AG04449 (cell line): ENCODE results near the gene GLOD5.
A peak's percentile ranks its signal among the peaks of the same experiment; 100 is the strongest.

Experiments
- CTCF ChIA-PET: fragments of 350-600 bp; formaldehyde crosslinking; extraction: SDS; loops from one replicate; lab custom pipeline; 2021; ENCODE audit warnings: antibody characterized with exemption; lab: Yijun Ruan, JAX
- POLR2A ChIA-PET: fragments of 400-600, 350-600 bp; formaldehyde crosslinking; extraction: SDS; loops from one replicate; lab custom pipeline; 2020; ENCODE audit warnings: antibody characterized with exemption, inconsistent platforms; lab: Yijun Ruan, JAX
- DNase-seq: peaks from one replicate; pipeline ENCODE4 v3.0.0-alpha.2; 2010; ENCODE audit warnings: low read depth, low spot score
- H3K4me3 ChIP-seq: 2 replicates; pipeline ENCODE4 v1.5.1; 2011; ENCODE audit warnings: low read depth, mild to moderate bottlenecking, control low read depth, low read length
- TF ChIP-seq, protein P1 (sequence below): IDR thresholded peaks from one replicate; pipeline ENCODE4 v1.5.1; 2011; ENCODE audit warnings: mild to moderate bottlenecking, moderate library complexity, low read length, control low read depth, inconsistent platforms; ENCODE audit not compliant: insufficient read depth; ENCODE audit errors: missing control alignments

The GLOD5 gene

DNA sequence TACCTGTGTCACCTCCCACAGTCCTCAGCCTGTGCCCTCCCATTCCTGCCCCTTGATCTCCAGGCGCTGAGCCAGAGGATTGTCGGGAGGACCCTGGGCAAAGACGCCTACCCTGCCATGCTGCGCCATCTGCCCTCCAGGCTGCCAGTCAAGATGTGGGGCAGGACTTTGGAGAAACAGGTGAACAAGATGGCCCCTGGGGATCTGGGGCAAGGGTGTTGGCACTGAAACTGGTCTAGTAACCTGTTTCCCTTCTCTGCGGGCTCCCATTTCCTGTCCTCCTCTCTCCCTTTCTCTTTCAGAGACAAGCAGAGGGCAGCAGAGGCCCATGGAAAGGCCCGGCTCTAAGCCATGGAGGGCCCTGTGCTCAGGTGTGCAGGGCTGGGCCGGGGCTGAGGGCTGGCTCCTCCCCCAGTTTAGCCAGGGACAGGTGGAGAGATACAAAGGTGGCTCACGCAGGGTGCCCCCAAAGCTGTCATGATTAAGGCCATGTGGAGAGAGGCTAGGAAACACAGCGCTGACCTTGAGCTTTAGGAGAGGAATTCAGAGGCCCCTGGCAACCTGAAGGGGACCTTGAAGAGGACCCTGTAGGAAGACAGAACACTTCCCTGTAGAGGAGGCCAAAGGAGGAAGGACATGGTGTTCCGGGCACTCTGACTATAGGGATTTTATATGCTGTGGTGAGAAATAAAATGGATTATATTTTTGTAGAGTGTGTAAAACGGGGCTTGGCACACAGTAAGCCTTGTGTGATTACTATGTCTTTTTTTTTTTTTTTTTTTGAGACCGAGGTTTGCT is at the start of gene GLOD5:
TSS of gene GLOD5 (plus strand) at position 74 of the 798 bp plus-strand sequence. CDS start at position 118, 44 bp downstream.
- CTCF ChIA-PET = no interaction called here
- POLR2A ChIA-PET = no interaction called here
- DNase-seq = no peak
- TF ChIP-seq, protein P1, sequence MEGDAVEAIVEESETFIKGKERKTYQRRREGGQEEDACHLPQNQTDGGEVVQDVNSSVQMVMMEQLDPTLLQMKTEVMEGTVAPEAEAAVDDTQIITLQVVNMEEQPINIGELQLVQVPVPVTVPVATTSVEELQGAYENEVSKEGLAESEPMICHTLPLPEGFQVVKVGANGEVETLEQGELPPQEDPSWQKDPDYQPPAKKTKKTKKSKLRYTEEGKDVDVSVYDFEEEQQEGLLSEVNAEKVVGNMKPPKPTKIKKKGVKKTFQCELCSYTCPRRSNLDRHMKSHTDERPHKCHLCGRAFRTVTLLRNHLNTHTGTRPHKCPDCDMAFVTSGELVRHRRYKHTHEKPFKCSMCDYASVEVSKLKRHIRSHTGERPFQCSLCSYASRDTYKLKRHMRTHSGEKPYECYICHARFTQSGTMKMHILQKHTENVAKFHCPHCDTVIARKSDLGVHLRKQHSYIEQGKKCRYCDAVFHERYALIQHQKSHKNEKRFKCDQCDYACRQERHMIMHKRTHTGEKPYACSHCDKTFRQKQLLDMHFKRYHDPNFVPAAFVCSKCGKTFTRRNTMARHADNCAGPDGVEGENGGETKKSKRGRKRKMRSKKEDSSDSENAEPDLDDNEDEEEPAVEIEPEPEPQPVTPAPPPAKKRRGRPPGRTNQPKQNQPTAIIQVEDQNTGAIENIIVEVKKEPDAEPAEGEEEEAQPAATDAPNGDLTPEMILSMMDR = peak; percentile 6
- no peak within 1 kb of the TSS for H3K4me3 ChIP-seq

DNA sequence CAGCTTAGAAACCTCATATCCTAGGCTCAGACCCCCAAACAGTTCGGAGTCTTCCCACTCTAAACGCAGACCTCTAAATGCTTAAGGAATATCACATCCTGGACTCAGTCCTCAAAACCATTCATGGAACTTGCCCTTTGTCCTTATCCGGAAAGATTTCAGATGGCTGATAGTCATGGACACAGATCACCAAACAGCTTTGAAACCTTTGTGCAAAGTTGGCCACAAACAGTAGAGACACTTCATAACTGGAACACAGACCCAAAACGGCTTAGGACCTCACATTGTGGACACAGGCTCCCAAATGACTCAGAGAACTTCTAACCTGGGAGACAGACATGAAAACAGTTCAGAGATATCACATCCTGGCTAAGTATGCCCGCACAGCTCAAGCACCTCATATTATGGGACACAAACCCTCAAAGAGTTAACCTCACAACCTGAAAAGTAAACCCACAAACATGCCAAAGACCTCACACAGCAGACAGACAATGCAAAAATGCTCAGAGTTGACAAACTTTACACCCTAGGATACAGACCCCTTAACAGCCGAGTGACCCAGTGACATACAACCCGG is 49.5 kb upstream of the GLOD5 start:
- TF ChIP-seq, protein P1 = no peak
- ChIA-PET POLR2A (no interaction called here), CTCF (no interaction called here)
- DNase-seq = no peak
- no peak overlapping the region for H3K4me3 ChIP-seq

DNA sequence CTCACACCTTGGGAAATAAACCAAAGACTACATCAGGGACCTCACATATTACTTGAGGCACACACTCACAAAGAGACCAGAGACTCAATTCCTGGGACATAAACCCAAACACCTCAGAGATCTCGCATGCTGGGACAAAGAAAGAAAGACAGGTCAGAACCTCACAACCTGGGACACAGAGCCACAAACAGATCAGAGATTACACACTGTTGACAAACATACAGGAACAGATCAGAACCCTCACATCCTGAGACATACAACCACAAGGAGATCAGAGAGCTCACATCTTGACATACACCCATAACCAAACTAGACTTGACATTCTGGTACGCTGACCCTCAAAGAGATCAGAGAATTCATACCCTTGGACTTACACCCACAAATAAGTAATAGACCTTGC is 47.7 kb upstream of the GLOD5 start:
- TF ChIP-seq, protein P1 = no peak
- no peak overlapping the region for H3K4me3 ChIP-seq
- ChIA-PET POLR2A (no interaction called here), CTCF (no interaction called here)
- no peak for DNase-seq

DNA sequence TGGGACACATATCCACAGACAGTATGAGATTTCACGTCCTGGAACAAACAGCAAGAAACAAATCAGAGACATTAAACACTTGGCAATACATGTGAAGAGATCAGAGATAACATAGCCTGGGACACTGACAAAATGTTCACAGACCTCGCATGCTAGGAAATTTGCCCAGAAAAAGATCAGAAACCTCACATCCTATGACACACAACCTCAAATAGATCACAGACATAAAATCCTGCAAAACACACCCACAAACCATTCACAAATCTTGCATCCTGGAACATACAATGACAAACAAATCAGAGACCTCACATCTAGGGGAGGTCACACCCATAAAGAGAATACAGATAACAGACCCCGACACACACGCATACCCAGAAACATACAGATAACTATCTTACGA is 47.0 kb upstream of the GLOD5 start:
- POLR2A ChIA-PET = no interaction called here
- CTCF ChIA-PET = no interaction called here
- TF ChIP-seq, protein P1 = no peak
- no peak overlapping the region for H3K4me3 ChIP-seq
- no peak for DNase-seq

DNA sequence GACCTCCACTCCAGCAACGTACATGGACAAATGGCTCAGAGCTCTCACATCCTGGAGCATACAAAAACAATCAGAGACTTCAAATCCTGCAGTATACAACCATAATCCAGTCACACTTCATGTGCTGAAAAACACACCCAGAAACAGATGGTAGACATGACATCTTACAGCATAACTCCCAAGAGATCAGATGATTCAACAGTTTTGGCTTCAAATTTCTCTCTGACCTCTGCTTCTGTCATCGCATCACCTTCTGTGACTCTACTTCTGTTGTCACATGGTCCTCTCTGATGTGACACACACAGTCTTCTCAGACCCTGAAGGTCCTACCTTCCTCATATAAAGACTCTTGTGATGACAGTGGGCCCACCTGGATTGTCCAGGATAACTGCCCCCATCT is 46.5 kb upstream of the GLOD5 start:
- CTCF ChIA-PET = no interaction called here
- H3K4me3 ChIP-seq = no peak overlapping the region
- TF ChIP-seq, protein P1 = no peak
- DNase-seq = no peak
- POLR2A ChIA-PET = no interaction called here

DNA sequence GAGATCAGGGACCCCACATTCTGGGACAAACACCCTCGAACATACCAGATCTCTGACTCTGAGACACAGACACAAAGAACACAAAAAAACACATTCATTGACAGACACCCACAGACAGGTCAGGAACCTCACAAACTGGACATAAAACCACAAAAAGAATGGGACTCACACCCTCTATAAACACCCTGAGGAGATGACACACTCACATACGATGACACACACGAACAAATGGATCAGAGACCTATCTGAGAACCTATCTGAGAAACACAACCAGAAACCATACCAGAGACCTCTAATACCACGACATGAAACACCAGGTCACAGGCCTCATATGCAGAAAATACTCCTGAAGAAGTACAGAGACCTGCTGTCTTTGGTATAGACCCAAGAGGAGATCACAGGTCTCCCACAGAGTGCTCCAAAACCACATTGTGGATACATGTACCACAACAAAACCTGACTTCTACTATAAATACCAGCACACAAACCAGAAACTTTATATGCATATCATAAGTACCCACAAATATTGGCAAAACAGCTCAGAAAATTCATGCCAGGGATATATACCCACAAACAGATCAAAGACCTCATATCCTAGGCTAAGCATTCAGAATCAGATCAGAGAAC is 45.6 kb upstream of the GLOD5 start:
- POLR2A ChIA-PET = no interaction called here
- DNase-seq = no peak
- TF ChIP-seq, protein P1 = no peak
- no peak overlapping the region for H3K4me3 ChIP-seq
- CTCF ChIA-PET = no interaction called here
